HG03521 (cell line): ENCODE data around the gene CORO6.

Source experiments
- ATAC-seq: cut with Tn5 transposase; IDR thresholded peaks from one replicate; pipeline ENCODE4 v1.9.1; 2021; ENCODE audit warnings: mild to moderate bottlenecking, moderate library complexity; ENCODE audit not compliant: unreplicated experiment

Gene CORO6

GRCh38 chr17:29591737-29592608, 30.7 kb downstream of the CORO6 start:
- no peak for ATAC-seq

GRCh38 chr17:29591146-29591736, 31.5 kb downstream of the CORO6 start:
- no peak for ATAC-seq

GRCh38 chr17:29590411-29591145, 32.1 kb downstream of the CORO6 start:
- no peak for ATAC-seq

- ATAC-seq: peak; percentile 70
Measured at GRCh38 chr17:29589524-29590410, 32.9 kb downstream of the CORO6 start, which contains the start of gene GIT1. GIT1 (minus strand) TSS chr17:29589648; CDS start chr17:29589378, 270 bp downstream.

GRCh38 chr17:29588562-29589411, 33.9 kb downstream of the CORO6 start:
- peak; percentile 9 for ATAC-seq

GRCh38 chr17:29588017-29588561, 34.6 kb downstream of the CORO6 start:
- no peak for ATAC-seq

- no peak for ATAC-seq
Measured at GRCh38 chr17:29587591-29587990, 35.1 kb downstream of the CORO6 start.

- ATAC-seq: no peak
Measured at GRCh38 chr17:29586676-29587469, 35.8 kb downstream of the CORO6 start.

- ATAC-seq: no peak
Measured at GRCh38 chr17:29585080-29585751, 37.5 kb downstream of the CORO6 start.

GRCh38 chr17:29584452-29585079, 38.1 kb downstream of the CORO6 start:
- ATAC-seq: no peak

GRCh38 chr17:29583324-29584248, 39.1 kb downstream of the CORO6 start:
- ATAC-seq: no peak

GRCh38 chr17:29582772-29583171, 39.9 kb downstream of the CORO6 start:
- no peak for ATAC-seq

GRCh38 chr17:29582254-29582765, 40.4 kb downstream of the CORO6 start:
- no peak for ATAC-seq

- no peak for ATAC-seq
Measured at GRCh38 chr17:29581583-29582253, 41.0 kb downstream of the CORO6 start.

- peak; percentile 67 for ATAC-seq
Measured at GRCh38 chr17:29579866-29580771, 42.6 kb downstream of the CORO6 start.
